Neutrophil (primary cell): Measurements from ENCODE around the gene DIPK1B.

Experiments
- H3K27ac ChIP-seq: fragments of 200-600 bp; sonication (generic); 2 replicates; pipeline ENCODE4 v1.5.1; 2016; ENCODE audit warnings: mild to moderate bottlenecking, moderate library complexity
- H3K27me3 ChIP-seq: fragments of 200-600 bp; sonication (generic); 2 replicates; pipeline ENCODE4 v1.6.0; 2016; ENCODE audit warnings: mild to moderate bottlenecking
- H3K36me3 ChIP-seq: fragments of 200-600 bp; sonication (generic); 2 replicates; pipeline ENCODE4 v1.5.1; 2017
- H3K4me1 ChIP-seq, 2 experiments: fragments of 200-600 bp in 1 of 2; sonication (generic) in 1 of 2; 1 replicate in 1 of 2; 2 replicates in 1 of 2; pipeline versions ENCODE4 v1.5.1 to v1.6.1; 2013 to 2016; ENCODE audit warnings: low read depth in 1 of 2, low read length in 1 of 2, mild to moderate bottlenecking in 1 of 2, moderate library complexity in 1 of 2; ENCODE audit not compliant: control insufficient read depth in 1 of 2, insufficient read depth in 1 of 2
- H3K4me3 ChIP-seq, 2 experiments: fragments of 200-600 bp in 1 of 2; sonication (generic) in 1 of 2; 1 replicate in 1 of 2; 2 replicates in 1 of 2; pipeline ENCODE4 v1.5.1; 2013 to 2016; ENCODE audit warnings: low read depth in 1 of 2, low read length in 1 of 2, mild to moderate bottlenecking in 1 of 2, moderate library complexity in 1 of 2
- H3K9me3 ChIP-seq: fragments of 200-600 bp; sonication (generic); 2 replicates; pipeline ENCODE4 v1.5.1; 2016
- CTCF ChIP-seq: fragments of 200-600 bp; sonication (generic); IDR thresholded peaks from 2 replicates; pipeline ENCODE4 v1.5.1; 2016; ENCODE audit warnings: antibody characterized with exemption

DIPK1B gene

GRCh38 chr9:136675477-136676296 is 36.7 kb upstream of the DIPK1B start:
- no peak for TF ChIP-seq CTCF
- H3K9me3 ChIP-seq: no peaks in the 10 kb centered on the region
- H3K4me3 ChIP-seq: no peak overlapping the region
- H3K27me3 ChIP-seq: peaks cover 2% of the 10 kb centered on the region
- peaks cover 25 to 30% of the 10 kb centered on the region in 2 experiments for H3K4me1 ChIP-seq
- H3K27ac ChIP-seq: no peak overlapping the region
- H3K36me3 ChIP-seq: peaks cover 52% of the 10 kb centered on the region

GRCh38 chr9:136676297-136676794 is 36.0 kb upstream of the DIPK1B start:
- H3K27me3 ChIP-seq: no peaks in the 10 kb centered on the region
- H3K36me3 ChIP-seq: peaks cover 52% of the 10 kb centered on the region
- TF ChIP-seq CTCF: no peak
- H3K4me1 ChIP-seq: peaks cover 25 to 30% of the 10 kb centered on the region in 2 experiments
- H3K9me3 ChIP-seq: no peaks in the 10 kb centered on the region
- H3K4me3 ChIP-seq: no peak overlapping the region
- no peak overlapping the region for H3K27ac ChIP-seq

GRCh38 chr9:136676920-136677686 is 35.3 kb upstream of the DIPK1B start:
- Histone ChIP-seq H3K4me1 (peaks cover 25 to 32% of the 10 kb centered on the region in 2 experiments), H3K27ac (no peak overlapping the region), H3K27me3 (no peaks in the 10 kb centered on the region), H3K9me3 (no peaks in the 10 kb centered on the region), H3K36me3 (peaks cover 51% of the 10 kb centered on the region), H3K4me3 (no peak overlapping the region)
- no peak for TF ChIP-seq CTCF

GRCh38 chr9:136678034-136678433 is 34.3 kb upstream of the DIPK1B start:
- H3K9me3 ChIP-seq: no peaks in the 10 kb centered on the region
- TF ChIP-seq CTCF: no peak
- no peak overlapping the region for H3K4me3 ChIP-seq
- peaks cover 28 to 35% of the 10 kb centered on the region in 2 experiments for H3K4me1 ChIP-seq
- H3K27ac ChIP-seq: peak overlapping the region; percentile 70
- no peaks in the 10 kb centered on the region for H3K27me3 ChIP-seq
- H3K36me3 ChIP-seq: peaks cover 42% of the 10 kb centered on the region

- no peak for TF ChIP-seq CTCF
- Histone ChIP-seq H3K9me3 (no peaks in the 10 kb centered on the region), H3K27ac (peak overlapping the region; percentile 70), H3K27me3 (no peaks in the 10 kb centered on the region), H3K4me3 (no peak overlapping the region), H3K36me3 (peaks cover 36% of the 10 kb centered on the region), H3K4me1 (peaks cover 32 to 38% of the 10 kb centered on the region in 2 experiments)
Measured at GRCh38 chr9:136678624-136679023, 33.7 kb upstream of the DIPK1B start.
